Memory B cell (primary cell): ENCODE results near the gene ATXN8OS.

Experiments used
- ATAC-seq: fragments of 150-1000 bp; cut with Tn5 transposase; 2 replicates; pipeline ENCODE4 v1.10.0; 2021; ENCODE audit warnings: low read depth, mild to moderate bottlenecking, moderate library complexity
- DNase-seq, 2 donors: peaks; one replicate each; pipeline ENCODE4 v3.0.0; 2022; ENCODE audit warnings: low spot score in 2 of 2
- H3K27ac Mint-ChIP-seq: one replicate; pipeline ENCODE4 v1.8.0; 2022; ENCODE audit warnings: mild to moderate bottlenecking, moderate library complexity, mixed read lengths
- H3K27me3 Mint-ChIP-seq: one replicate; pipeline ENCODE4 v1.8.0; 2022; ENCODE audit warnings: mixed read lengths
- H3K36me3 Mint-ChIP-seq: one replicate; pipeline ENCODE4 v1.8.0; 2022; ENCODE audit warnings: mild to moderate bottlenecking, mixed read lengths
- H3K4me1 Mint-ChIP-seq: one replicate; pipeline ENCODE4 v1.8.0; 2022; ENCODE audit warnings: mixed read lengths
- H3K4me3 Mint-ChIP-seq: one replicate; pipeline ENCODE4 v1.8.0; 2022; ENCODE audit warnings: mild to moderate bottlenecking, moderate library complexity, mixed read lengths
- H3K9me3 Mint-ChIP-seq: one replicate; pipeline ENCODE4 v1.8.0; 2022; ENCODE audit warnings: mixed read lengths

The ATXN8OS gene

GRCh38 chr13:70170689-70171088 is 63.1 kb downstream of the ATXN8OS start:
- H3K4me1 Mint-ChIP-seq = no peaks in the 10 kb centered on the region
- no peaks in the 10 kb centered on the region for H3K27me3 Mint-ChIP-seq
- DNase-seq (no peak), ATAC-seq (no peak)
- H3K27ac Mint-ChIP-seq = no peak overlapping the region
- peaks cover 3% of the 10 kb centered on the region for H3K9me3 Mint-ChIP-seq
- no peaks in the 10 kb centered on the region for H3K36me3 Mint-ChIP-seq
- H3K4me3 Mint-ChIP-seq = no peak overlapping the region

GRCh38 chr13:70171151-70171550 is 63.5 kb downstream of the ATXN8OS start:
- Mint-ChIP-seq H3K27me3 (no peaks in the 10 kb centered on the region), H3K4me3 (no peak overlapping the region), H3K36me3 (no peaks in the 10 kb centered on the region), H3K27ac (no peak overlapping the region), H3K9me3 (peaks cover 3% of the 10 kb centered on the region), H3K4me1 (no peaks in the 10 kb centered on the region)
- ATAC-seq (no peak), DNase-seq (no peak)

GRCh38 chr13:70172946-70173597 is 65.4 kb downstream of the ATXN8OS start:
- Mint-ChIP-seq H3K27me3 (no peaks in the 10 kb centered on the region), H3K4me3 (no peak overlapping the region), H3K9me3 (peaks cover 8% of the 10 kb centered on the region), H3K4me1 (no peaks in the 10 kb centered on the region), H3K27ac (no peak overlapping the region), H3K36me3 (no peaks in the 10 kb centered on the region)
- DNase-seq (no peak), ATAC-seq (no peak)

- Mint-ChIP-seq H3K27ac (no peak overlapping the region), H3K4me1 (no peaks in the 10 kb centered on the region), H3K36me3 (no peaks in the 10 kb centered on the region), H3K9me3 (peaks cover 8% of the 10 kb centered on the region), H3K27me3 (no peaks in the 10 kb centered on the region), H3K4me3 (no peak overlapping the region)
- no peak for DNase-seq
- ATAC-seq = no peak
These were observed 66.0 kb downstream of the ATXN8OS start for GRCh38 chr13:70173598-70173959.

- no peaks in the 10 kb centered on the region for H3K36me3 Mint-ChIP-seq
These were observed 70.7 kb downstream of the ATXN8OS start for GRCh38 chr13:70178346-70178745.

More at GRCh38 chr13:70178346-70178745, 70.7 kb downstream of the ATXN8OS start:
- H3K9me3 Mint-ChIP-seq = peaks cover 6% of the 10 kb centered on the region
- DNase-seq (no peak), ATAC-seq (no peak)
- no peaks in the 10 kb centered on the region for H3K27me3 Mint-ChIP-seq
- H3K4me1 Mint-ChIP-seq = no peaks in the 10 kb centered on the region
- no peak overlapping the region for H3K27ac Mint-ChIP-seq
- no peak overlapping the region for H3K4me3 Mint-ChIP-seq
